WTC11 (cell line): ENCODE results near the gene VAT1. TPM values are rescaled to one million over a fixed set of nuclear protein-coding genes. Genes with fewer than 3 reads are reported as not detected.

Experiments used
- ATAC-seq: fragments of 200-7000 bp; cut with Tn5 transposase; 2 replicates; pipeline ENCODE4 v1.10.0; 2021; ENCODE audit warnings: mild to moderate bottlenecking, moderate library complexity
- CTCF ChIA-PET: fragments of 300-600 bp; sonication (Branson Sonifier 250); formaldehyde crosslinking; loops from one replicate; lab custom pipeline; 2021; ENCODE audit warnings: antibody characterized with exemption; lab: Charles Lee
- POLR2A ChIA-PET: fragments of 350-600 bp; sonication (Branson Sonifier 250); formaldehyde crosslinking; loops from one replicate; lab custom pipeline; 2021; ENCODE audit warnings: antibody characterized with exemption; lab: Charles Lee
- DNase-seq: peaks from one replicate; pipeline ENCODE4 v3.0.0; 2021; ENCODE audit warnings: low spot score
- H3K27ac Mint-ChIP-seq: 2 replicates; pipeline ENCODE4 v1.8.0; 2021; ENCODE audit warnings: mixed read lengths
- H3K27me3 Mint-ChIP-seq: 2 replicates; pipeline ENCODE4 v1.8.0; 2021; ENCODE audit warnings: low read depth, mild to moderate bottlenecking, moderate library complexity, mixed read lengths
- H3K36me3 Mint-ChIP-seq: 2 replicates; pipeline ENCODE4 v1.8.0; 2021; ENCODE audit warnings: mixed read lengths
- H3K4me1 Mint-ChIP-seq: 2 replicates; pipeline ENCODE4 v1.8.0; 2022; ENCODE audit warnings: mixed read lengths
- H3K4me3 Mint-ChIP-seq: 2 replicates; pipeline ENCODE4 v1.8.0; 2021; ENCODE audit warnings: mild to moderate bottlenecking, moderate library complexity, mixed read lengths
- H3K9me3 Mint-ChIP-seq: 2 replicates; pipeline ENCODE4 v1.8.0; 2021; ENCODE audit warnings: mixed read lengths
- CBFB ChIP-seq: sonication (generic); formaldehyde crosslinking; IDR thresholded peaks from 2 replicates; pipeline ENCODE4 v1.8.1; 2022; ENCODE audit warnings: mild to moderate bottlenecking, low read depth, missing genetic modification reagents
- CREB1 ChIP-seq: sonication (generic); formaldehyde crosslinking; IDR thresholded peaks from 2 replicates; pipeline ENCODE4 v1.8.0; 2023; ENCODE audit warnings: mild to moderate bottlenecking, missing genetic modification reagents
- ELF4 ChIP-seq: sonication (generic); formaldehyde crosslinking; IDR thresholded peaks from 2 replicates; pipeline ENCODE4 v1.8.1; 2022; ENCODE audit warnings: low read depth, mild to moderate bottlenecking, moderate library complexity, missing genetic modification reagents
- GABPB1 ChIP-seq: sonication (generic); formaldehyde crosslinking; IDR thresholded peaks from 2 replicates; pipeline ENCODE4 v1.8.1; 2023; ENCODE audit warnings: mild to moderate bottlenecking, missing genetic modification reagents
- GTF2I ChIP-seq: fragments of 250-450 bp; sonication (Bioruptor Pico); conservative IDR thresholded peaks from 2 replicates; pipeline ENCODE4 v1.4.0; 2021; ENCODE audit warnings: mild to moderate bottlenecking
- IRF2 ChIP-seq: sonication (generic); formaldehyde crosslinking; IDR thresholded peaks from 2 replicates; pipeline ENCODE4 v1.8.0; 2022; ENCODE audit warnings: low read depth, missing genetic modification reagents, borderline replicate concordance
- MLX ChIP-seq: sonication (generic); formaldehyde crosslinking; IDR thresholded peaks from 2 replicates; pipeline ENCODE4 v1.8.1; 2023; ENCODE audit warnings: mild to moderate bottlenecking, missing genetic modification reagents, moderate library complexity
- MYBL2 ChIP-seq: sonication (generic); formaldehyde crosslinking; IDR thresholded peaks from 2 replicates; pipeline ENCODE4 v1.8.1; 2023; ENCODE audit warnings: mild to moderate bottlenecking, moderate library complexity, missing genetic modification reagents
- RORB ChIP-seq: fragments of 250-450 bp; sonication (Bioruptor Pico); IDR thresholded peaks from 2 replicates; pipeline ENCODE4 v1.9.0; 2021; ENCODE audit warnings: mild to moderate bottlenecking
- SMAD3 ChIP-seq: sonication (generic); formaldehyde crosslinking; IDR thresholded peaks from 2 replicates; pipeline ENCODE4 v1.8.0; 2022; ENCODE audit warnings: missing genetic modification reagents, mild to moderate bottlenecking, borderline replicate concordance
- SP1 ChIP-seq: sonication (generic); formaldehyde crosslinking; conservative IDR thresholded peaks from 2 replicates; pipeline ENCODE4 v1.8.1; 2022; ENCODE audit warnings: missing genetic modification reagents
- TP53 ChIP-seq: sonication (generic); formaldehyde crosslinking; IDR thresholded peaks from 2 replicates; pipeline ENCODE4 v1.8.1; 2023; ENCODE audit warnings: mild to moderate bottlenecking, missing genetic modification reagents
- ZNF317 ChIP-seq: sonication (generic); formaldehyde crosslinking; IDR thresholded peaks from 2 replicates; pipeline ENCODE4 v1.8.1; 2023; ENCODE audit warnings: low read depth, mild to moderate bottlenecking, moderate library complexity, missing genetic modification reagents, borderline replicate concordance
- ZNF423 ChIP-seq: fragments of 250-450 bp; sonication (Bioruptor Pico); IDR thresholded peaks from 2 replicates; pipeline ENCODE4 v2.1.2; 2022; ENCODE audit warnings: mild to moderate bottlenecking, moderate library complexity
- ZNF512 ChIP-seq: sonication (generic); formaldehyde crosslinking; IDR thresholded peaks from 2 replicates; pipeline ENCODE4 v1.8.1; 2022; ENCODE audit warnings: missing genetic modification reagents, borderline replicate concordance
- ZNF671 ChIP-seq: fragments of 250-450 bp; sonication (Bioruptor Pico); IDR thresholded peaks from 2 replicates; pipeline ENCODE4 v1.8.0; 2021; ENCODE audit warnings: mild to moderate bottlenecking
- ZSCAN18 ChIP-seq: fragments of 250-450 bp; sonication (Bioruptor Pico); IDR thresholded peaks from 2 replicates; pipeline ENCODE4 v2.1.2; 2022; ENCODE audit warnings: mild to moderate bottlenecking, moderate library complexity
- total RNA-seq: library from RNA; stranded (reverse); gene quantifications from 3 replicates; pipeline ENCODE4 v1.2.3, GENCODE V29; 2021
- TF ChIP-seq, protein P1 (sequence below): sonication (generic); formaldehyde crosslinking; IDR thresholded peaks from 2 replicates; pipeline ENCODE4 v1.8.0; 2023; ENCODE audit warnings: missing genetic modification reagents
- TF ChIP-seq, protein P2 (sequence below): sonication (generic); formaldehyde crosslinking; IDR thresholded peaks from 2 replicates; pipeline ENCODE4 v1.8.1; 2023; ENCODE audit warnings: mild to moderate bottlenecking, missing genetic modification reagents
- TF ChIP-seq, protein P3 (sequence below): sonication (generic); formaldehyde crosslinking; IDR thresholded peaks from 2 replicates; pipeline ENCODE4 v1.8.0; 2022; ENCODE audit warnings: mild to moderate bottlenecking, missing genetic modification reagents
- TF ChIP-seq, protein P4 (sequence below): sonication (generic); formaldehyde crosslinking; IDR thresholded peaks from 2 replicates; pipeline ENCODE4 v1.8.0; 2022; ENCODE audit warnings: mild to moderate bottlenecking, missing genetic modification reagents
- TF ChIP-seq, protein P5 (sequence below): sonication (generic); formaldehyde crosslinking; IDR thresholded peaks from 2 replicates; pipeline ENCODE4 v1.8.1; 2022; ENCODE audit warnings: mild to moderate bottlenecking, moderate library complexity, missing genetic modification reagents

VAT1 gene
- total RNA-seq, 1 experiment from 2014 or later: 298 TPM

GRCh38 chr17:43024407-43025289 is 2.5 kb upstream of the VAT1 start, which contains the start of gene RND2 (continued):
- TF ChIP-seq ZSCAN18 (CRISPR knock-in tag) (no peak), ZNF512 (CRISPR knock-in tag) (no peak), CREB1 (CRISPR knock-in tag) (no peak), SMAD3 (CRISPR knock-in tag) (no peak), ZNF671 (no peak), GABPB1 (CRISPR knock-in tag) (peak; percentile 74), CBFB (CRISPR knock-in tag) (no peak), SP1 (peak; percentile 37), ELF4 (CRISPR knock-in tag) (no peak)
- TF ChIP-seq, protein P1, sequence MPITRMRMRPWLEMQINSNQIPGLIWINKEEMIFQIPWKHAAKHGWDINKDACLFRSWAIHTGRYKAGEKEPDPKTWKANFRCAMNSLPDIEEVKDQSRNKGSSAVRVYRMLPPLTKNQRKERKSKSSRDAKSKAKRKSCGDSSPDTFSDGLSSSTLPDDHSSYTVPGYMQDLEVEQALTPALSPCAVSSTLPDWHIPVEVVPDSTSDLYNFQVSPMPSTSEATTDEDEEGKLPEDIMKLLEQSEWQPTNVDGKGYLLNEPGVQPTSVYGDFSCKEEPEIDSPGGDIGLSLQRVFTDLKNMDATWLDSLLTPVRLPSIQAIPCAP (CRISPR knock-in tag): no peak
- TF ChIP-seq, protein P2, sequence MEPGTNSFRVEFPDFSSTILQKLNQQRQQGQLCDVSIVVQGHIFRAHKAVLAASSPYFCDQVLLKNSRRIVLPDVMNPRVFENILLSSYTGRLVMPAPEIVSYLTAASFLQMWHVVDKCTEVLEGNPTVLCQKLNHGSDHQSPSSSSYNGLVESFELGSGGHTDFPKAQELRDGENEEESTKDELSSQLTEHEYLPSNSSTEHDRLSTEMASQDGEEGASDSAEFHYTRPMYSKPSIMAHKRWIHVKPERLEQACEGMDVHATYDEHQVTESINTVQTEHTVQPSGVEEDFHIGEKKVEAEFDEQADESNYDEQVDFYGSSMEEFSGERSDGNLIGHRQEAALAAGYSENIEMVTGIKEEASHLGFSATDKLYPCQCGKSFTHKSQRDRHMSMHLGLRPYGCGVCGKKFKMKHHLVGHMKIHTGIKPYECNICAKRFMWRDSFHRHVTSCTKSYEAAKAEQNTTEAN (CRISPR knock-in tag): no peak
- TF ChIP-seq, protein P3, sequence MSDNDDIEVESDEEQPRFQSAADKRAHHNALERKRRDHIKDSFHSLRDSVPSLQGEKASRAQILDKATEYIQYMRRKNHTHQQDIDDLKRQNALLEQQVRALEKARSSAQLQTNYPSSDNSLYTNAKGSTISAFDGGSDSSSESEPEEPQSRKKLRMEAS (CRISPR knock-in tag): peak; percentile 30

DNA sequence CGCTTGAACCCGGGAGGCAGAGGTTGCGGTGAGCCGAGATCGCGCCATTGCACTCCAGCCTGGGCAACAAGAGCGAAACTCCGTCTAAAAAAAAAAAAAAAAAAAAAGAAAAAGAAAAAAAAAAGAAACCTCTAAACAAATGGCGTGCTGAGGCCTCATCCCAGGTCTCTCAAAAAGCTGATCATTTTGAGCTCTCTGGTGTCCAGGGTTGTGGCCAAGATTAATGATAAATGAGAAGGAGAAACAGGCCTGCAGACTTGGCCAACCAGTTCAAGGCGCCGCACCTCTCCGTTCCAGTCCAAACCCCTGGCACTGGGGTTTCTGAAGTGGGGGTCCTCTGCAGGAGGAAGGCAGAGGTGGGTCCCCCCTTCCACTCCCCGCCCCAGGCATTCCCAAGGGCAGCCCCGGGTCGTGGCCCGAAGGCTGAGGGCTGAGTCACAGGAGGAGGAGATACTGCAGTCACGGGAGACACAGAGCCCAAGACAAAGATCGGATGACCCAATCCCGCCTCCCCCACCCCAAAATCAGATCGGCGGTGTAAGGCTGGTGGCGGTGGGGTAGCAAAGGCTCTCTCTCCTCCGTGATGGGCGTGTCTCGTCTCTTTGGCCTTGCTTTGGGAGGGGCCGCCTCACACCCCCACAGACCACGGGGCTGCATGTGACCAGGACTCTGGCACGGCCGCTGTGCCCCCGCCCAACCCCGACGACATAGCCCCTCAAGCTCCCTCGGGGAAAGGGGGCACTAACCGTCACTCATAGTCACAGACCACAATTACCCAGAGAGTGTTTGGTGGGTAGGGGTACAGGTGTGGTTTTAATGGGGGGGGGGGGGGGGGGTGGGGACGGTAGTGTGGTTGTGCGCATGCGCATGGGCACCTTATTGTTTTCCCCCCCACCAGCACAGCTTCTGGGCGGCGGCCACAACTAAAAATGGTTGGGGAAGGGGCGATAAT is 1.1 kb downstream of the VAT1 start:
- H3K36me3 Mint-ChIP-seq: peaks cover 12% of the 10 kb centered on the region
- peaks cover 21% of the 10 kb centered on the region for H3K4me1 Mint-ChIP-seq
- POLR2A ChIA-PET: interaction anchor here (0.6 to 2.3 kb wide), 13 partner anchors 11 to 338 kb away, joined by 3 to 27 read pairs (median 4); partner anchors contain the start of genes IFI35, NBR1 and RPL27
- CTCF ChIA-PET: interaction anchor here (0.5 to 1.8 kb wide), 10 partner anchors 14 to 1166 kb away, joined by 3 to 14 read pairs (median 5); partner anchors contain the start of genes IFI35, RPL27, TMEM106A and TMUB2
- no peaks in the 10 kb centered on the region for H3K9me3 Mint-ChIP-seq
- H3K27me3 Mint-ChIP-seq: no peaks in the 10 kb centered on the region
- DNase-seq: peak; percentile 64
- H3K4me3 Mint-ChIP-seq: peak overlapping the region; percentile 94
- H3K27ac Mint-ChIP-seq: peak overlapping the region; percentile 91
- no peak; the same call in 1 of the 2 replicates for ATAC-seq
- no peak for TF ChIP-seq MLX (CRISPR knock-in tag)
- TF ChIP-seq, protein P3 (CRISPR knock-in tag): peak; percentile 17; the same call in 1 of the 2 replicates
- TF ChIP-seq IRF2 (CRISPR knock-in tag): no peak
- TF ChIP-seq GTF2I: no peak
- TF ChIP-seq TP53 (CRISPR knock-in tag): no peak
- TF ChIP-seq, protein P4, sequence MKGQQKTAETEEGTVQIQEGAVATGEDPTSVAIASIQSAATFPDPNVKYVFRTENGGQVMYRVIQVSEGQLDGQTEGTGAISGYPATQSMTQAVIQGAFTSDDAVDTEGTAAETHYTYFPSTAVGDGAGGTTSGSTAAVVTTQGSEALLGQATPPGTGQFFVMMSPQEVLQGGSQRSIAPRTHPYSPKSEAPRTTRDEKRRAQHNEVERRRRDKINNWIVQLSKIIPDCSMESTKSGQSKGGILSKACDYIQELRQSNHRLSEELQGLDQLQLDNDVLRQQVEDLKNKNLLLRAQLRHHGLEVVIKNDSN (CRISPR knock-in tag): peak; percentile 72; the same call in 1 of the 2 replicates
- no peak for TF ChIP-seq RORB (CRISPR knock-in tag)
- TF ChIP-seq, protein P5, sequence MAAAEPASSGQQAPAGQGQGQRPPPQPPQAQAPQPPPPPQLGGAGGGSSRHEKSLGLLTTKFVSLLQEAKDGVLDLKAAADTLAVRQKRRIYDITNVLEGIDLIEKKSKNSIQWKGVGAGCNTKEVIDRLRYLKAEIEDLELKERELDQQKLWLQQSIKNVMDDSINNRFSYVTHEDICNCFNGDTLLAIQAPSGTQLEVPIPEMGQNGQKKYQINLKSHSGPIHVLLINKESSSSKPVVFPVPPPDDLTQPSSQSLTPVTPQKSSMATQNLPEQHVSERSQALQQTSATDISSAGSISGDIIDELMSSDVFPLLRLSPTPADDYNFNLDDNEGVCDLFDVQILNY: 0 out of 2 replicates have a peak, but pooled peaks have one; percentile 8
- no peak for TF ChIP-seq ZNF317 (CRISPR knock-in tag)
- no peak for TF ChIP-seq ELF4 (CRISPR knock-in tag)
- TF ChIP-seq MYBL2 (CRISPR knock-in tag): no peak
- TF ChIP-seq ZNF423 (CRISPR knock-in tag): no peak
- no peak for TF ChIP-seq ZNF512 (CRISPR knock-in tag)
